H1 (cell line): ENCODE data around the gene TOMM7. TPM values are rescaled to one million over a fixed set of nuclear protein-coding genes. Genes with fewer than 3 reads are reported as not detected.

ENCODE experiments used
- ASH2L ChIP-seq: fragments of 200-600, 300-600 bp; sonication (generic); IDR thresholded peaks from one replicate; pipeline ENCODE4 v1.7.1; 2017; ENCODE audit warnings: low read length
- HDAC2 ChIP-seq, 2 experiments: fragments of 300-600 bp in 1 of 2; sonication (generic) in 1 of 2; IDR thresholded peaks; 2 replicates each; pipeline ENCODE4 v1.6.1; 2011 to 2012; ENCODE audit warnings: low read depth in 2 of 2, low read length in 2 of 2, mild to moderate bottlenecking in 2 of 2, moderate library complexity in 2 of 2, borderline replicate concordance in 1 of 2, inconsistent platforms in 1 of 2
- KDM1A ChIP-seq: fragments of 200-600, 300-600 bp; sonication (generic); IDR thresholded peaks from 2 replicates; pipeline ENCODE4 v1.7.1; 2016; ENCODE audit warnings: mild to moderate bottlenecking, low read length, borderline replicate concordance
- NANOG ChIP-seq: IDR thresholded peaks from 2 replicates; pipeline ENCODE4 v1.6.1; 2011; ENCODE audit warnings: low read length, low read depth, mild to moderate bottlenecking, inconsistent platforms; ENCODE audit not compliant: insufficient read depth, poor library complexity, severe bottlenecking
- RBBP5 ChIP-seq: IDR thresholded peaks from 2 replicates; pipeline ENCODE4 v1.7.1; 2012; ENCODE audit warnings: low read depth, mild to moderate bottlenecking, inconsistent platforms, low read length, moderate library complexity, borderline replicate concordance
- RXRA ChIP-seq: IDR thresholded peaks from 2 replicates; pipeline ENCODE4 v1.6.1; 2011; ENCODE audit warnings: low read depth, mild to moderate bottlenecking, low read length, moderate library complexity; ENCODE audit not compliant: insufficient read depth
- SAP30 ChIP-seq: fragments of 300-600 bp; sonication (generic); IDR thresholded peaks from 2 replicates; pipeline ENCODE4 v1.7.1; 2012; ENCODE audit warnings: low read length, moderate library complexity, mild to moderate bottlenecking, inconsistent platforms; ENCODE audit not compliant: insufficient read depth, insufficient replicate concordance
- TCF12 ChIP-seq: IDR thresholded peaks from 2 replicates; pipeline ENCODE4 v1.6.1; 2011; ENCODE audit warnings: low read depth, mild to moderate bottlenecking, low read length
- YY1 ChIP-seq: IDR thresholded peaks from 2 replicates; pipeline ENCODE4 v1.6.1; 2011; ENCODE audit warnings: low read depth, mild to moderate bottlenecking, low read length
- polyA plus RNA-seq, 7 experiments: library from polyadenylated mRNA; depleted of rRNA in 3 of 7; stranded (reverse) in 5 of 7; unstranded in 2 of 7; fragments of >200 nt in 5 of 7; fragments of 200-250 nt in 2 of 7; gene quantifications; 1 replicate in 5 of 7; 2 replicates in 1 of 7; 4 replicates in 1 of 7; pipeline versions ENCODE4 v1.2.1 to v1.2.3, GENCODE V29; 2011 to 2013; ENCODE audit warnings: missing spikeins in 2 of 7, mixed read lengths in 2 of 7
- total RNA-seq: library from RNA; stranded (reverse); fragmentation: NEBNext Ultra II Directional; extraction: Animal tissue kit (Norgen Biotek cat#: 25700); gene quantifications from 2 replicates; pipeline ENCODE4 v1.2.1, GENCODE V29; 2021
- TF ChIP-seq, protein P1 (sequence below): fragments of 300-600 bp; sonication (generic); IDR thresholded peaks from 2 replicates; pipeline ENCODE4 v1.7.1; 2012; ENCODE audit warnings: low read length, moderate library complexity, mild to moderate bottlenecking, inconsistent platforms; ENCODE audit not compliant: insufficient replicate concordance

TOMM7 gene
- total and polyA plus RNA-seq, 2 of the 8 experiments (the other 6 are each of a cell fraction or from before 2014, with no cell fraction given) = 389 to 508 TPM

DNA sequence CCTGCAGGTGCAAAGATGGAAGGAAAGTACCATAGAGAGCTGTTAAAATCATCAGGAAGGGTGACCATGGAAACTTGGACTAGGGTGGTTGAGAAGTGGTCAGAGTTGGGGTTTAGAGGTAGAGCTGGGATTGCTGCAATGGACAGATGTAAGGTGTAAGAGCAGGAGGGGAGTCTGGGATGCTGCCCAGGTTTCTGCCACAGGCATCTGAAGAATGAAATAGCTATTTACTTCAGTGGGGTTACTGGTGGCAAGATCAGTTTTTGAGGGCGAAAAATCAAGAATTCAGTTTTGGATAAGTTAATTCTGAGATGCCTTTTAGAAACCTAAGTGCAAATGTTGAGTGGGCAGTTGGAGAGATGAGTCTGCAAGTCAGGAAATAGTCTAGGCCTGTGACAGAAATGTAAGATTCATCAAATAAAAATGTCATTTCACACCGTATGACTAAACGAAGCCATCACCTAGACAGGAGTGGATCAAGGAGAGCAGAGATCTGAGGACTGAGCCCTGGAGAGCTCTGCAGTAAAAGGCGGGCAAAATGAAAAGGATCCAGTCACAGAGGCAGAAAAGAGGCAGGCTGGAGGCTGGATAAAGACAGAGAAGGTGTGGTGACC, 22.7 kb upstream of the TOMM7 start (continued):
- TF ChIP-seq, protein P1, sequence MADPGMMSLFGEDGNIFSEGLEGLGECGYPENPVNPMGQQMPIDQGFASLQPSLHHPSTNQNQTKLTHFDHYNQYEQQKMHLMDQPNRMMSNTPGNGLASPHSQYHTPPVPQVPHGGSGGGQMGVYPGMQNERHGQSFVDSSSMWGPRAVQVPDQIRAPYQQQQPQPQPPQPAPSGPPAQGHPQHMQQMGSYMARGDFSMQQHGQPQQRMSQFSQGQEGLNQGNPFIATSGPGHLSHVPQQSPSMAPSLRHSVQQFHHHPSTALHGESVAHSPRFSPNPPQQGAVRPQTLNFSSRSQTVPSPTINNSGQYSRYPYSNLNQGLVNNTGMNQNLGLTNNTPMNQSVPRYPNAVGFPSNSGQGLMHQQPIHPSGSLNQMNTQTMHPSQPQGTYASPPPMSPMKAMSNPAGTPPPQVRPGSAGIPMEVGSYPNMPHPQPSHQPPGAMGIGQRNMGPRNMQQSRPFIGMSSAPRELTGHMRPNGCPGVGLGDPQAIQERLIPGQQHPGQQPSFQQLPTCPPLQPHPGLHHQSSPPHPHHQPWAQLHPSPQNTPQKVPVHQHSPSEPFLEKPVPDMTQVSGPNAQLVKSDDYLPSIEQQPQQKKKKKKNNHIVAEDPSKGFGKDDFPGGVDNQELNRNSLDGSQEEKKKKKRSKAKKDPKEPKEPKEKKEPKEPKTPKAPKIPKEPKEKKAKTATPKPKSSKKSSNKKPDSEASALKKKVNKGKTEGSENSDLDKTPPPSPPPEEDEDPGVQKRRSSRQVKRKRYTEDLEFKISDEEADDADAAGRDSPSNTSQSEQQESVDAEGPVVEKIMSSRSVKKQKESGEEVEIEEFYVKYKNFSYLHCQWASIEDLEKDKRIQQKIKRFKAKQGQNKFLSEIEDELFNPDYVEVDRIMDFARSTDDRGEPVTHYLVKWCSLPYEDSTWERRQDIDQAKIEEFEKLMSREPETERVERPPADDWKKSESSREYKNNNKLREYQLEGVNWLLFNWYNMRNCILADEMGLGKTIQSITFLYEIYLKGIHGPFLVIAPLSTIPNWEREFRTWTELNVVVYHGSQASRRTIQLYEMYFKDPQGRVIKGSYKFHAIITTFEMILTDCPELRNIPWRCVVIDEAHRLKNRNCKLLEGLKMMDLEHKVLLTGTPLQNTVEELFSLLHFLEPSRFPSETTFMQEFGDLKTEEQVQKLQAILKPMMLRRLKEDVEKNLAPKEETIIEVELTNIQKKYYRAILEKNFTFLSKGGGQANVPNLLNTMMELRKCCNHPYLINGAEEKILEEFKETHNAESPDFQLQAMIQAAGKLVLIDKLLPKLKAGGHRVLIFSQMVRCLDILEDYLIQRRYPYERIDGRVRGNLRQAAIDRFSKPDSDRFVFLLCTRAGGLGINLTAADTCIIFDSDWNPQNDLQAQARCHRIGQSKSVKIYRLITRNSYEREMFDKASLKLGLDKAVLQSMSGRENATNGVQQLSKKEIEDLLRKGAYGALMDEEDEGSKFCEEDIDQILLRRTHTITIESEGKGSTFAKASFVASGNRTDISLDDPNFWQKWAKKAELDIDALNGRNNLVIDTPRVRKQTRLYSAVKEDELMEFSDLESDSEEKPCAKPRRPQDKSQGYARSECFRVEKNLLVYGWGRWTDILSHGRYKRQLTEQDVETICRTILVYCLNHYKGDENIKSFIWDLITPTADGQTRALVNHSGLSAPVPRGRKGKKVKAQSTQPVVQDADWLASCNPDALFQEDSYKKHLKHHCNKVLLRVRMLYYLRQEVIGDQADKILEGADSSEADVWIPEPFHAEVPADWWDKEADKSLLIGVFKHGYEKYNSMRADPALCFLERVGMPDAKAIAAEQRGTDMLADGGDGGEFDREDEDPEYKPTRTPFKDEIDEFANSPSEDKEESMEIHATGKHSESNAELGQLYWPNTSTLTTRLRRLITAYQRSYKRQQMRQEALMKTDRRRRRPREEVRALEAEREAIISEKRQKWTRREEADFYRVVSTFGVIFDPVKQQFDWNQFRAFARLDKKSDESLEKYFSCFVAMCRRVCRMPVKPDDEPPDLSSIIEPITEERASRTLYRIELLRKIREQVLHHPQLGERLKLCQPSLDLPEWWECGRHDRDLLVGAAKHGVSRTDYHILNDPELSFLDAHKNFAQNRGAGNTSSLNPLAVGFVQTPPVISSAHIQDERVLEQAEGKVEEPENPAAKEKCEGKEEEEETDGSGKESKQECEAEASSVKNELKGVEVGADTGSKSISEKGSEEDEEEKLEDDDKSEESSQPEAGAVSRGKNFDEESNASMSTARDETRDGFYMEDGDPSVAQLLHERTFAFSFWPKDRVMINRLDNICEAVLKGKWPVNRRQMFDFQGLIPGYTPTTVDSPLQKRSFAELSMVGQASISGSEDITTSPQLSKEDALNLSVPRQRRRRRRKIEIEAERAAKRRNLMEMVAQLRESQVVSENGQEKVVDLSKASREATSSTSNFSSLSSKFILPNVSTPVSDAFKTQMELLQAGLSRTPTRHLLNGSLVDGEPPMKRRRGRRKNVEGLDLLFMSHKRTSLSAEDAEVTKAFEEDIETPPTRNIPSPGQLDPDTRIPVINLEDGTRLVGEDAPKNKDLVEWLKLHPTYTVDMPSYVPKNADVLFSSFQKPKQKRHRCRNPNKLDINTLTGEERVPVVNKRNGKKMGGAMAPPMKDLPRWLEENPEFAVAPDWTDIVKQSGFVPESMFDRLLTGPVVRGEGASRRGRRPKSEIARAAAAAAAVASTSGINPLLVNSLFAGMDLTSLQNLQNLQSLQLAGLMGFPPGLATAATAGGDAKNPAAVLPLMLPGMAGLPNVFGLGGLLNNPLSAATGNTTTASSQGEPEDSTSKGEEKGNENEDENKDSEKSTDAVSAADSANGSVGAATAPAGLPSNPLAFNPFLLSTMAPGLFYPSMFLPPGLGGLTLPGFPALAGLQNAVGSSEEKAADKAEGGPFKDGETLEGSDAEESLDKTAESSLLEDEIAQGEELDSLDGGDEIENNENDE = no peak
- TF ChIP-seq SAP30 (no peak), RXRA (no peak), HDAC2 (IDR thresholded peaks at IDR 0.05; ENCODE audit: borderline replicate concordance in 1 of 2, low read depth in 2 of 2, low read length in 2 of 2) (no peak), KDM1A (no peak), TCF12 (no peak), RBBP5 (no peak), YY1 (no peak), NANOG (no peak), ASH2L (no peak)
